HG03060 (cell line): ENCODE results near the gene MFF.
"Not testable (repeated sequence)": the region's sequence is repeated elsewhere in the genome, so short reads cannot be mapped to it uniquely, and the experiment has no call there.

Experiments
- ATAC-seq: cut with Tn5 transposase; IDR thresholded peaks from one replicate; pipeline ENCODE4 v1.9.1; 2021; ENCODE audit warnings: low read depth, moderate number of reproducible peaks; ENCODE audit not compliant: unreplicated experiment

Gene MFF

GRCh38 chr2:227376656-227377396 lies 51.8 kb downstream of the MFF start:
- ATAC-seq, result no peak

- ATAC-seq, result no peak
Observed at GRCh38 chr2:227377467-227378351, 52.7 kb downstream of the MFF start.

- ATAC-seq, result no peak
Observed at GRCh38 chr2:227378371-227378782, 53.3 kb downstream of the MFF start.

DNA sequence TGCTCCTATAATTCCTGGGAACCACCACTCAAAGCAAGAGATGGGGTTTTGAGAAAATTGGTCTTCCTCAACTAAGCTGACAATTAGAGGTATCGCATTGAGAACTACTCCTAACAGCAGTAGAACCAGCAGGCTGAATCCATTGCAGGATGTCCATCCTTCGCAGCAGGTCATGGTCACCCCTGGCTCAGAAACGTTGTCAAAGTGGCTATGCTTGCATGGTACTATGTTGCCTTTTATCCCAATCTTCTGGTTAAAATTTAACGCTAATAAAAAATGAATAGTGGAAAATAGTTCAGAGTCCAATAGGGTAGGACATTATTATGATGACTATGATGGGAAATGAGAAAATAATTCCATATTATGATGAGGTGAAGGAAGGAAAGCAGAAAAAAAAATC lies 54.0 kb downstream of the MFF start, which contains the start of gene TM4SF20:
TSS of gene TM4SF20 (minus strand) at position 212 of the 400 bp plus-strand sequence. CDS start at position 174, 38 bp downstream.
- no peak for ATAC-seq

- not testable (repeated sequence) for ATAC-seq
Observed at GRCh38 chr2:227382241-227382835, 57.3 kb downstream of the MFF start.

DNA sequence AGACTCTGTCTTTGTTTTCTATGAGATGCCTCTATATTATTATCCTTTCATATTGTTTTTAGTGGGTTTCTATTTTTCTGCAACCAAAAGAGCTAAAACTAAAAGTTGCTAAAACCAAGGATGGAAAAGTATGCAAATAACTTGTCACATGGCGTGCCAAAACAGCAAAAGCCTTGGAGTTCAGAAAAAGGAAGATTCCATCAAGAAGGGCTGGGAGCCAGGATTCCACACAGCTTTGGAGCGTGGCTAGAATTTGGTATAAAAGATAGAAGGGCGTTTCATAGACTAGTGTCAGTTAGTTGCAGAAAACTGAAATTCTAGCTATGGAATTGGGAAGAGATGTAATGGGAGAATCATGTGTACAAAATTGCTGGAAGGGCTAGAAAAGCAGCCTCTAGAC lies 58.6 kb downstream of the MFF start:
- no peak for ATAC-seq

DNA sequence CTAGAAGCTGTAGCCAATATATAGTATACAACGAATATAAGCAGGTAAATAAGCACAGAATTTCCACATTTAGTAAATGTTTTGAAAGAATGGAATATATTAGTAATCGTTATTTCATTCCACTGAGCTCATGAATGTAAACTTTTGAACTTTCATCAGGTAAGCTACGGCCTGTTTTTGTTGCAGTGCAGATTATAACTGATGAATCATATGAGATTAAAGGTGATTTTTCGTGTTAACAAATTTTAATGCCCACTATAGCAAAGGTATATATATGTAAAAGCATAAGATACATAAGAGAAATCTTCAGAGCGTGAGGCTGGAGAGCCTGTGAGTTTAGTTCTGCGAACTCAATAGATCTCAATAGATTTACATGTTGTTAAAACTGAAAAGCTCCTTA lies 61.6 kb downstream of the MFF start:
- ATAC-seq, result no peak

- not testable (repeated sequence) for ATAC-seq
Observed at GRCh38 chr2:227387583-227387982, 62.5 kb downstream of the MFF start, which contains the start of gene SCYGR1. Gene SCYGR1, minus strand, starts transcription at chr2:227387949. Its CDS starts 0 bp downstream, at chr2:227387949.

DNA sequence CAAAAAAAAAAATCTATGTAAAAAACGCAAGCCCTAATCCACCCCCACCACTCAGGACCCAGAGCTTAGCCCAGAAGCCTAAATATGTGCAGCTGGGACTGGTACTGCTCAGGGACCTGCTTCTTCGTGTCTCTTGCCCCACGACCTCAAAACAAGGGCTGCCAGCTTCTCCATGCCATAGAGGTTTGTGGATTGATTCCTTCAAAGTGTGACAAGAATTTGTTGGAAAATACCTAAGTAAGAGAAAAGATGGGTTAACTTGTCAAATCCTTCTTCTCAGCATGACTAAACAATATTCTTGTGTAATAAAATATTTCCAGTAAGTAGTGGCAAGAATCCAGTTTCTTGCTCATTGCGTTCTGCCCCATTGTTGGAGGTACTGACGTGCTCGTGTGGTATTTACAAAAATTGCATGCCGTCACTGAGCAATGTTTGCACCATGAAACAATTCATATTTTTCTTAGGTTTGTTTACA lies 63.5 kb downstream of the MFF start:
- ATAC-seq, result no peak

GRCh38 chr2:227389231-227389630 lies 64.2 kb downstream of the MFF start:
- ATAC-seq, result no peak

DNA sequence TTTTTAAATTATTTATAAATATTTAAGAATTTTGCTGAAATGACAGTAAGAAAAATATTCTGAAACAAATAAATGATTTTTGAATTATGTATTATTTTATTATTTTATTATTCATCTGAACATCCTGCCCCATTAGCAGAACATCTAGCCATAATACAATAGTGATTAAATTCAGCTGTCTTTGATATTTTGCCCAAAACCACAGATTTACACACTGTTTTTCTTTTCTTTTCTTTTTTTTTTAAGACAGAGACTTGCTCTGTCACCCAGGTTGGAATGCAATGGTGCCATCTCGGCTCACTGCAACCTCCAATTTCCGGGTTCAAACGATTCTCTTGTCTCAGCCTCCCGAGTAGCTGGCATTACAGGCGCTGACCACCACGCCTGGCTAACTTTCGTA lies 64.6 kb downstream of the MFF start:
- no peak for ATAC-seq

GRCh38 chr2:227390468-227391256 lies 65.6 kb downstream of the MFF start:
- ATAC-seq, result no peak

GRCh38 chr2:227394401-227394800 lies 69.3 kb downstream of the MFF start:
- ATAC-seq, result no peak

DNA sequence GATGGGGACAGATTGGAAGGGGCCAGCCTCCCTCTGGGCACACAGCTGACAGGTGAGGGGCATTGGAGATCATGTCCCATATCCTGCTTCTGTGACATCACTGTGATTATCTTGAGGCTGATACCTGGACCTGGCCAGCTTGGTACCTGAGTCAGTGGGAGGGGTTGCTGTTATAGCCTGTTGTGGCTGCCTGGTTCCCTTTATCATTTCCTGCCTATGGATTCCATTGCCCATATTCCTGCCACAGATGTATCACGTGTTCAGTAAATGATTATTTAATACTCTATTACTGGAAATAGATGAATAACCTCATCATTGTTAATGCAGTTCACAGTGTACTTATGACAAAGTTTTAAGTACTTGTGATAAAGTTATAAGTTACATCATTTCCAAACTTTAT lies 70.5 kb downstream of the MFF start:
- ATAC-seq, result no peak

- ATAC-seq, result no peak
Observed at GRCh38 chr2:227397562-227397961, 72.5 kb downstream of the MFF start.

- no peak for ATAC-seq
Observed at GRCh38 chr2:227398684-227399670, 73.9 kb downstream of the MFF start.

- no peak for ATAC-seq
Observed at GRCh38 chr2:227401550-227401949, 76.5 kb downstream of the MFF start.

DNA sequence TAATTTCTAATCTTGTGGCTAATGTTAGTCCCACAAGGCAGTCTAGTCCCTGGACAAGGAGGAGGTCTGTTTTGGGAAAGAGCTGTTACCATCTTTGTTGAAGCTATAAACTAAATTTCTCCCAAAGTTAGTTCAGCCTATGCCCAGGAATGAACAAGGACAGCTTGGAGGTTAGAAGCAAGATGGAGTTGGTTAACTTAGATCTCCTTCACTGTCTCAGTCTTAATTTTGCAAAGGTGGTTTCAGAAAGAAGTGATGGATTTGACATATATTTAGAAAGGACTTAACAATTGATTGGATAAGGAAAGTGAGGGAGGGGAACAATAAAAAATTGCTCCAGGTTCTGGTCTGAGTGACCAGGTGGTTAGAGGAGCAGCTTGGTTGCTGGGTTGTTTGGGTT lies 77.3 kb downstream of the MFF start:
- ATAC-seq, result no peak

- no peak for ATAC-seq
Observed at GRCh38 chr2:227402959-227403358, 77.9 kb downstream of the MFF start.
